Gastrocnemius medialis (tissue), 4 donors: ENCODE measurements around the gene DCP1B. TPM values are rescaled to one million over a fixed set of nuclear protein-coding genes. Genes with fewer than 3 reads are reported as not detected.

Experiments used
- ATAC-seq, 2 donors: fragments of 150-250 bp; one replicate each; pipeline ENCODE4 v1.9.1; 2016
- DNase-seq, 2 donors: peaks; one replicate each; pipeline ENCODE4 v3.0.0-alpha.2; 2019
- H3K27ac ChIP-seq, 4 donors: fragments of 200-600 bp; sonication (generic); 1 replicate in 1 of 4; 2 replicates in 3 of 4; pipeline ENCODE4 v1.5.1; 2016 to 2018; ENCODE audit warnings: mild to moderate bottlenecking in 2 of 4, moderate library complexity in 1 of 4
- H3K27me3 ChIP-seq, 3 donors: fragments of 200-600 bp; sonication (generic) in 2 of 3; 1 replicate in 1 of 3; 2 replicates in 2 of 3; pipeline versions ENCODE4 v1.5.1 to v1.6.0; 2016 to 2019; ENCODE audit warnings: mild to moderate bottlenecking in 1 of 3, moderate library complexity in 1 of 3
- H3K36me3 ChIP-seq, 2 donors: fragments of 200-600 bp; sonication (generic) in 1 of 2; one replicate each; pipeline ENCODE4 v1.5.1; 2017 to 2018
- H3K4me1 ChIP-seq, 2 donors: fragments of 200-600 bp; sonication (generic) in 1 of 2; one replicate each; pipeline ENCODE4 v1.5.1; 2016 to 2017; ENCODE audit warnings: mild to moderate bottlenecking in 2 of 2
- H3K4me3 ChIP-seq, 4 donors: fragments of 200-600 bp; sonication (generic) in 3 of 4; 1 replicate in 1 of 4; 2 replicates in 3 of 4; pipeline ENCODE4 v1.5.1; 2016 to 2019; ENCODE audit warnings: mild to moderate bottlenecking in 2 of 4
- H3K9me3 ChIP-seq, 3 donors: fragments of 200-600 bp; sonication (generic) in 2 of 3; 1 replicate in 1 of 3; 2 replicates in 2 of 3; pipeline ENCODE4 v1.5.1; 2016 to 2019
- CTCF ChIP-seq, 5 experiments: fragments of 450-650 bp in 3 of 5; fragments of 200-600 bp in 2 of 5; sonication (generic) in 2 of 5; IDR thresholded peaks in 4 of 5; conservative IDR thresholded peaks in 1 of 5; 1 replicate in 4 of 5; 2 replicates in 1 of 5; pipeline ENCODE4 v1.5.1; 2016 to 2019; ENCODE audit warnings: antibody characterized with exemption in 5 of 5, mild to moderate bottlenecking in 3 of 5, moderate library complexity in 3 of 5
- POLR2A ChIP-seq, 2 donors: fragments of 450-650 bp; IDR thresholded peaks; one replicate each; pipeline ENCODE4 v1.6.1; 2017; ENCODE audit warnings: antibody characterized with exemption in 2 of 2, mild to moderate bottlenecking in 2 of 2, moderate library complexity in 2 of 2
- in situ Hi-C, 4 donors: fragments of 200-750 bp; cut with MboI; loops; one replicate each; pipeline versions ENCODE4 v1.15.0 to v1.8.0; 2017; ENCODE audit warnings: low sequenced_read_pairs in 4 of 4
- intact Hi-C: fragments of 100-400 bp; cut with DNase I; formaldehyde crosslinking; loops from one replicate; pipeline ENCODE4 v1.15.1; 2023; ENCODE audit warnings: low total_unique reads
- total RNA-seq, 4 donors: library from RNA; depleted of rRNA; stranded (reverse); fragments of >200 nt; gene quantifications; one replicate each; pipeline versions ENCODE4 v1.1.0 to v1.2.3, GENCODE V29; 2016

Gene DCP1B
- total RNA-seq, 4 donors from 2014 or later = 11.5 to 13.5 (median 12.4) TPM

DNA sequence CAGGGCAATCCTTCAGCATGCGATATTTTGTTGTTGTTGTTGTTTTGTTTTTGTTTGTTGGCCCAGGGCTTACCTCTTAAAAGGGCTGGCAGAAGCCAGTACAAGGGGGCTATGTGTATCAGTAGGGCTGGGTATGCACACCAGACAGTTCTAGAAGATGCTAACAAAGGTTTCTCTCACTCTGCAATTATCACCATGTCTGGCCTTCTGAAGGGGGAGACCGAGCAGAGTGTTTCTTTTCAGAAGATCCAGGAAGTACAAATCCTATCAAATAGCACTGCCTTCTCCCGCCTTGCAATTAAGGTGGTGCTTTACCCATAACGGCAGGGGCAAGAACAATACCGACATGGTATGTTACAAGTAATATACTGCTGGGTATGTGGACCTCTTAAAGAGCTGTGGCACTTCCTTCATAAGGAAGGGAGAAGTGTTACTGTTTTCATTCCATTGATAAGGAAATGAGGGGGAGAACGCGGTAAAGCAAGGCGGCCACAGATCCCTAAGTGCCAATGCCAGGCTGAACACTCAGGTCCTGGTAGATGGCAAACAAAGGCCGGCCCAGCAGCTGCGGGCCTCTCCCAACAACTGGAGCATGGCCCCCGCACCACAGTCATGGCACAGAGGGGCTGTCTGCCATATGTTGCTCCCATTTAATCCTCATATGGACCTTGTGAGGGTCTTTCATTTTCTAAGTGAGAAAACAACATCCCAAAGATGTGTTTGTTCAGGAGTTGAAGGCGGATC, 66.6 kb downstream of the DCP1B start:
- Histone ChIP-seq H3K27me3 (no peaks in the 10 kb centered on the region), H3K9me3 (no peaks in the 10 kb centered on the region), H3K4me3 (no peak overlapping the region), H3K36me3 (peaks cover 0 to 5% of the 10 kb centered on the region in 2 donors), H3K4me1 (peaks cover 20 to 33% of the 10 kb centered on the region in 2 donors), H3K27ac (no peak overlapping the region)
- DNase-seq = no peak
- TF ChIP-seq CTCF (IDR thresholded peaks at IDR 0.05 in 4 of 5, conservative IDR thresholded peaks at IDR 0.05 in 1 of 5) (no peak), POLR2A (IDR thresholded peaks at IDR 0.05) (no peak)
- intact Hi-C loops (loop anchor here (5.0 kb wide), 1 partner anchor 285 kb away; no protein-coding TSS in a partner anchor), in situ Hi-C loops (loop anchor here (5.0 kb wide), 2 partner anchors 145 to 285 kb away; no protein-coding TSS in a partner anchor)
- no peak for ATAC-seq

GRCh38 chr12:1936406-1937320, 67.6 kb downstream of the DCP1B start:
- in situ Hi-C loops (loop anchor here (5.0 kb wide), 2 partner anchors 144 to 284 kb away; no protein-coding TSS in a partner anchor), intact Hi-C loops (loop anchor here (5.0 kb wide), 1 partner anchor 284 kb away; no protein-coding TSS in a partner anchor)
- peaks cover 0 to 5% of the 10 kb centered on the region in 2 donors for H3K36me3 ChIP-seq
- H3K9me3 ChIP-seq = no peaks in the 10 kb centered on the region
- peaks cover 27 to 38% of the 10 kb centered on the region in 2 donors for H3K4me1 ChIP-seq
- ATAC-seq (peak; percentile 67 to 82), DNase-seq (peak; percentile 67 to 68)
- no peak overlapping the region for H3K4me3 ChIP-seq
- no peak for TF ChIP-seq POLR2A (IDR thresholded peaks at IDR 0.05)
- no peak for TF ChIP-seq CTCF (IDR thresholded peaks at IDR 0.05 in 4 of 5, conservative IDR thresholded peaks at IDR 0.05 in 1 of 5)
- H3K27ac ChIP-seq = peak overlapping the region; percentile 12 to 66 (median 32)
- H3K27me3 ChIP-seq = no peaks in the 10 kb centered on the region

DNA sequence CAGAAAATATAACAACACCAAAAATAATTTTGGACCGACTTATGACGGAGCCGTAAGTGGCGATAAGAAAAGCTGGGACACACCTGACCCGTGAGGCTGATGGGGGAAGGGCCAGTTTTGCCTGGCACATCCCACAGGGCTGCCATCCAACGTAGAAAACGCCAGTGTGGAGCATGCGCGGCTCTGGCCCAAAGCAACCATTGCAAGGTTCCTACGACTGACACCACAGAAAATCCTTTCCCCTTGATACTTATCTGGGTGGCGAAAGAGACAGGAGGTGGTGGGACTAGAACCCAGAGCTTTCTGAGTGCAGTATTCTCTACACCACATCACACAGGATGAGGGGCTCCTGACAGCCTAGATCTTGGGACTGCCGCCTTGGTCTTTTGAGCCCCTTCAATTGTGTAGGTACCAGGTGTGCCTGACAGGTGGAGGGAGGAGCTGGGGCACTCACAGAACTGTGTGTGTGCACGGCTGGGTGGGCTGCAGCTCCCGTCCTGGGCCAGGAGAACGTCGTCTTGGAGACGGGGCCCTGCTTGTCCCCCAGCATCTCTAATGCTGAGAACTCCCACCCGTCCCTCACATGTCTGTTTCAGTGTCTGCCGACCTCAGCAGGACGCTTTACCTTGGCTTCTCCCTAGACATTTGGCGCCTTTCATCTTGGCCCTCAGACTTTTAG, 68.4 kb downstream of the DCP1B start:
- no peak for TF ChIP-seq CTCF (IDR thresholded peaks at IDR 0.05 in 4 of 5, conservative IDR thresholded peaks at IDR 0.05 in 1 of 5)
- no peak for TF ChIP-seq POLR2A (IDR thresholded peaks at IDR 0.05)
- no peaks in the 10 kb centered on the region for H3K9me3 ChIP-seq
- no peaks in the 10 kb centered on the region for H3K27me3 ChIP-seq
- H3K4me1 ChIP-seq = peaks cover 27 to 38% of the 10 kb centered on the region in 2 donors
- DNase-seq (no peak), ATAC-seq (peak in 1 of 2 donors; percentile 20)
- peak overlapping the region; percentile 12 to 66 (median 32) for H3K27ac ChIP-seq
- intact Hi-C loops = loop anchor here (5.0 kb wide), 1 partner anchor 284 kb away; no protein-coding TSS in a partner anchor
- peaks cover 0 to 5% of the 10 kb centered on the region in 2 donors for H3K36me3 ChIP-seq
- in situ Hi-C loops = loop anchor here (5.0 kb wide), 2 partner anchors 144 to 284 kb away; no protein-coding TSS in a partner anchor
- H3K4me3 ChIP-seq = no peak overlapping the region

DNA sequence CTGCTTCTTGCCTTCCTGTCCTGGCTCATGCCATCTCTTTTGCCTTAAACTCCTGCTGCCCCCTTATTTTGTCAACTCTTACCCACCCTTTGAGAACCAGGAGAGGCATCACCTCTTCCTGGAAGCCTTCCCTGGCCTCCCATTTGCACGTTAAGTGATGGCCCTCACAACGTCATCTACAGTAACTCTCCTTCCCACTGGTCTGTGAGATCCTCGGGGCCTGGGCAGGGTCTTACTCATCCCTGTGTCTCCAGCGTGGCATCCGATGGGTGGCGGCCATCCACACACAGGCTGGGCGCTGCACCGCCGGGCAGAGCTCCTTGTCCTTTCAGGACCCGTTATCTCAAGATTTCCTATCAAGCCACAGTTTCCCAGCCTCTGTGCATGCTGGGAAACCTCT, 69.0 kb downstream of the DCP1B start:
- intact Hi-C loops (loop anchor here (5.0 kb wide), 1 partner anchor 283 kb away; no protein-coding TSS in a partner anchor), in situ Hi-C loops (loop anchor here (5.0 kb wide), 2 partner anchors 143 to 283 kb away; no protein-coding TSS in a partner anchor)
- DNase-seq (no peak), ATAC-seq (no peak)
- H3K9me3 ChIP-seq = no peaks in the 10 kb centered on the region
- no peak overlapping the region for H3K27ac ChIP-seq
- H3K36me3 ChIP-seq = peaks cover 0 to 1% of the 10 kb centered on the region in 2 donors
- no peaks in the 10 kb centered on the region for H3K27me3 ChIP-seq
- peaks cover 27 to 38% of the 10 kb centered on the region in 2 donors for H3K4me1 ChIP-seq
- no peak overlapping the region for H3K4me3 ChIP-seq
- TF ChIP-seq POLR2A (IDR thresholded peaks at IDR 0.05) (no peak), CTCF (IDR thresholded peaks at IDR 0.05 in 4 of 5, conservative IDR thresholded peaks at IDR 0.05 in 1 of 5) (no peak)
